PC-9 (cell line): ENCODE results near the gene PNCK.
"Not testable (repeated sequence)": the region's sequence is repeated elsewhere in the genome, so short reads cannot be mapped to it uniquely, and the experiment has no call there.

Experiments used
- EZH2 ChIP-seq: fragments of 200-600 bp; sonication (generic); IDR thresholded peaks from 2 replicates; pipeline ENCODE4 v1.8.0; 2017; ENCODE audit warnings: antibody characterized with exemption, low read depth
- TF ChIP-seq, protein P1 (sequence below): fragments of 200-600 bp; sonication (generic); conservative IDR thresholded peaks from 2 replicates; pipeline ENCODE4 v1.6.1; 2017; ENCODE audit warnings: mixed run types, antibody characterized with exemption, mild to moderate bottlenecking, moderate library complexity

DNA sequence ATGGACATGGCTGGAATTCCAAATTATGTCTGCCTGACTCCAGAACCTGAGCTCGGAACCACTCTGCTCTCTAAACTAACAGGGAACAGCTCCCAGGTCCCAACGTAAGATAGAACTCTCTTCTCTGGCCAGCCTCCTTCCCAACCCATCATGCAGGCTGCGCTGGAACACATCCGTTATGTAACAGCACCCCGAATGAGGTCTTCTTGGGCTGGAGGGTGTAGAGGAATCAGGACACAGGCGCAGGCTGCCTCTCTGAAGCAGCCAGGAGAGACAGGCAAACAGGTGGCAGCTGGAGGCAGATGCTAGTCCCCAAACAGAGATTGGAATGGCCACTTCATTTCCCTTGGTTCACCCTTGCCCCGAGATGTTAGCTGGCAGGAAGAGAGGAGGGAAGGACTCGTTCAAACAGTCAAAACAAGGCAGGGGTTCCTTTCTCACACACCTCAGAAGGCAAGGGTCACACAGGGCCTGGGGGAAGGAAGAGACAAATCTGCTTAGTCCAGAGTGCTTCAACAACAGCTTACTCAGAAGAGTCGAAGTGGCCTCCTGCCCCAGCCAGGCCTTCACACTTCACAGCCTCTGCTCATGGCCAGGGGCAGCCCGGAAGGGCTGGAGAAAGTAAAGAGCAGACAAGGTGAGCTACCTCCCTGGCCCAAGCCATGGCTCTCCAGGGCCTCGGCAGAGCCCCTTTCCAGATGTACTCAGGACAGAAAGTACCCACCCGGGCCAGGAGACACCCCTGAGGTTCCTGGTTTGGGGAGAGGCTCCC lies 31.2 kb upstream of the PNCK start:
- TF ChIP-seq EZH2, result not testable (repeated sequence)
- TF ChIP-seq, protein P1, sequence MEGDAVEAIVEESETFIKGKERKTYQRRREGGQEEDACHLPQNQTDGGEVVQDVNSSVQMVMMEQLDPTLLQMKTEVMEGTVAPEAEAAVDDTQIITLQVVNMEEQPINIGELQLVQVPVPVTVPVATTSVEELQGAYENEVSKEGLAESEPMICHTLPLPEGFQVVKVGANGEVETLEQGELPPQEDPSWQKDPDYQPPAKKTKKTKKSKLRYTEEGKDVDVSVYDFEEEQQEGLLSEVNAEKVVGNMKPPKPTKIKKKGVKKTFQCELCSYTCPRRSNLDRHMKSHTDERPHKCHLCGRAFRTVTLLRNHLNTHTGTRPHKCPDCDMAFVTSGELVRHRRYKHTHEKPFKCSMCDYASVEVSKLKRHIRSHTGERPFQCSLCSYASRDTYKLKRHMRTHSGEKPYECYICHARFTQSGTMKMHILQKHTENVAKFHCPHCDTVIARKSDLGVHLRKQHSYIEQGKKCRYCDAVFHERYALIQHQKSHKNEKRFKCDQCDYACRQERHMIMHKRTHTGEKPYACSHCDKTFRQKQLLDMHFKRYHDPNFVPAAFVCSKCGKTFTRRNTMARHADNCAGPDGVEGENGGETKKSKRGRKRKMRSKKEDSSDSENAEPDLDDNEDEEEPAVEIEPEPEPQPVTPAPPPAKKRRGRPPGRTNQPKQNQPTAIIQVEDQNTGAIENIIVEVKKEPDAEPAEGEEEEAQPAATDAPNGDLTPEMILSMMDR, result not testable (repeated sequence)
